ENCODE results near the gene RBMS2. TPM values are rescaled to one million over a fixed set of nuclear protein-coding genes. Genes with fewer than 3 reads are reported as not detected.
"Not testable (repeated sequence)": the region's sequence is repeated elsewhere in the genome, so short reads cannot be mapped to it uniquely, and the experiment has no call there.

RBMS2 gene
- total RNA-seq, 1 donor from 2014 or later, result 18.1 TPM

DNA sequence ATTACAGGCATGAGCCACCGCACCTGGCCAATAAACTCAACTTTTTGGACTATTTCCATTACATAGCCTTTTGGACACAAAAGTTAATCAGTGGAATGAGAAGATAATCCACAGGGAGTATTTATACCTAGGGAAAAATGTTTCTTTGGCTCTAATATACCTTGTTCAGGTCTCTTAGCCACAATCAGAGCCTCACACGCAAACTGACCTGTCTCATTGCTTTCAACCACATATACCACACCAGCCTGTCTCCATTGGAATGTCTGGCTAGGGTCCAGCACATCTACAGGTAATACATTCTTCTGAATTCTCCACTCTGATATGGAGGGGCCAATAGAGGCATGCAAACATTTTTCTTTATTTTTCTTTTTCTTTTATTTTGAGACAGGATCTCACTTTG lies 3.8 kb upstream of the RBMS2 start:
- no peak for DNase-seq

DNA sequence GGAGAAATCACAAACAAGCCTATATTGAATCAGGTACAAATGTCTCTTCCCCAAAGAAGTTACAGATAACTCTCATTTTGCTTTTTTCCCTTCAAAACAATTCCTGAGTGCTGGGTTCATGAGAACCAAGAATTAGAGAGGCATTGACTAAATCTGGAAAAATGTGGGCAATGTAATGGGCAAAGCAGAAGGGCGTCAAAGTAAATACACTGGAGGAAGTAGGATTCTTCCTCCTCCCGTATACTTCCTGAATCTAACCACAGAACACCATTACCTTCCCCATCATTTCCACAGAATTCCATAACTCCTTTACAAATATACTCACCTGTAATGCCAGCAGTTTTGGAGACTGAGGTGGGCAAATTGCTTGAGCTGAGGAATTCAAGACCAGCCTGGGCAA lies 3.0 kb upstream of the RBMS2 start:
- DNase-seq, result no peak

GRCh38 chr12:56520048-56520447 lies 1.6 kb upstream of the RBMS2 start:
- DNase-seq, result peak; percentile 5

DNA sequence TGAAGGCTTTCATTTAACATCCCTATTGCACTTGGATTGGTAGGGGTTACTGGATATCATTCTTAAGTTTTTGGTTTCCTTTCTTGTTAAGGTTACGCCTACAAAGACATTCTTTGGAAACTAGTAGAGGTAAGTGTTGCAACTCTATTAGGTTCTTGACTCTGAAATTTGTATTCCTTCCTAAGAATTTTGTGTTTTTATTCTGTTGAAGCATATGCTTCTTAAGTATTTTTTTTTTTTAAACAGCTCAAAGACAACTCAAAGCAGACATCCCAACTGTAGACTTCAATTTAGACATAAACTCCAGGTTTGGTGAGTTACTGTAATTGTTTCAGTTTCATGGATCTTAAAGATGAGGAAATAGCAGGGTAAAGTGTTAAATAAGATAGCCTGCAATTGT lies 1.1 kb upstream of the RBMS2 start:
- DNase-seq, result peak; percentile 3

DNA sequence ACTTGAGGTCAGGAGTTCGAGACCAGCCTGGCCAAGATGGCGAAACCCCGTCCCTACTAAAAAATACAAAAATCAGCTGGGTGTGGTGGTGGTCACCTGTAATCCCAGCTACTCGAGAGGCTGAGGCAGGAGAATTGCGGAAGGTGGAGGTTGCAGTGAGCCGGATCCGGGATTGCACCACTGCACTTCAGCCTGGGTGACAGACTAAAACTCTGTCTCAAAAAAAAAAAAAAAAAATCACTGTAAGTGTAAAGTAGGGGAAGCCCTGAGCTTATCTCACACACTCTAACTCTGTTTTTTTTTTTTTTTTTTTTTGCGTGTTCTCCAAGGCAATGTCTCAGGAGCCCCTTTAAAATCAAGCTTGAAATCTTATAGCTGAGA lies 421 bp upstream of the RBMS2 start:
- no peak for DNase-seq

- DNase-seq, result peak; percentile 51
Observed at GRCh38 chr12:56522411-56523193, 982 bp downstream of the RBMS2 start.

DNA sequence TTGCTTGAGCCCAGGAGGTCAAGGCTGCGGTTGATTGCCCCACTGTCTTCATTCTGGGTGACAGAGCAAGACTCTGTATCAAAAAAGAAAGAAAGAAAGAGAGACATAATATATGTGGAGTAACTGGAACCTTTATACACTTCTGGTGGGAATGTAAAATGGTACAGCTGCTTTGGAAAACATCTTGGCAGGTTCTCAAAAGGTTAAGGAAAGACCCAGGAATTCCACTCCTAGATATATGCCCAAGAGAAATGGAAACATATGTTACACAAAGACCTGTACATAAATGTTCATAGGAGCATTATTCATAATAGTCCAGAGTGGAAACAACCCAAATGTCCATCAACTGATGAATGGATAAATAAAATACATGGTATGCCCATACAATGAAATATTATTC lies 7.2 kb downstream of the RBMS2 start:
- DNase-seq, result peak; percentile 8

GRCh38 chr12:56529656-56530055 lies 8.0 kb downstream of the RBMS2 start:
- DNase-seq, result no peak

- DNase-seq, result no peak
Observed at GRCh38 chr12:56530390-56531055, 8.9 kb downstream of the RBMS2 start.

GRCh38 chr12:56537546-56537945 lies 15.9 kb downstream of the RBMS2 start:
- peak; percentile 5 for DNase-seq

DNA sequence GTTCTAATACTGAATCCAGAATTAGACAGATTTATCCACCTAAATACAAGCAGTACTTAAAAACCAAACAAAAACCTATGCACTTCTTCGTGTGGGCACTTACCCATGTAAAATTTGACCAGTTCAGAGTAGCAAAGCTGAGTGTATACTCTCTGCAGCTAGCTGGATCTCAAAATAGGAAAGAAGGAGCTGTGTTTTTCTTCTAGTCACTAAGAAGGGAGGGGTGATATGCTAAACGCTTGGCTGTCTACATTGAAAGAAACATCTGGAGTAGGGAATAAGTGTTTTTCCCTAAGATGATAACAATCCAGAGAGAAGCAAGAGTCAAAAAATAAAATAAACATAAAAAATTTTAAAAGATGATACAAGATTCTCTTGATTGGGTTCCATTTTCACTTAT lies 20.0 kb downstream of the RBMS2 start:
- DNase-seq, result peak; percentile 5

DNA sequence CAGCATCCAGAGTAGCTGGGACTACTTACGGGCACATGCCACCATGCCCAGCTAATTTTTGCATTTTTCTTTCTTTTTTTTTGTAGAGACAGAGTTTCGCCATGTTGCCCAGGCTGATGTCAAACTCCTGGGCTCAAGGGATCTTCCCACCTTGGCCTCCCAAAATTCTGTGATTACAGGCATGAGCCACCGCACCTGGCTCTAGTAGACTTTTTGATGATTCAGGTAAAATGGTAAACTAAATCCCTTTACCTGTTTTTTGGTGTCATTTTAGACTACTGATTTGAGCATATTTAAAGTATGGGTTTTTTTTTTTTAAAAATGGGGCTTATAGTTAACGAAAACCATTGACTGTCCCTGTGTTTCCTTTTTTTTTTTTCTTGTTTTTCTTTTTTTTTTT lies 20.5 kb downstream of the RBMS2 start:
- DNase-seq, result no peak

DNA sequence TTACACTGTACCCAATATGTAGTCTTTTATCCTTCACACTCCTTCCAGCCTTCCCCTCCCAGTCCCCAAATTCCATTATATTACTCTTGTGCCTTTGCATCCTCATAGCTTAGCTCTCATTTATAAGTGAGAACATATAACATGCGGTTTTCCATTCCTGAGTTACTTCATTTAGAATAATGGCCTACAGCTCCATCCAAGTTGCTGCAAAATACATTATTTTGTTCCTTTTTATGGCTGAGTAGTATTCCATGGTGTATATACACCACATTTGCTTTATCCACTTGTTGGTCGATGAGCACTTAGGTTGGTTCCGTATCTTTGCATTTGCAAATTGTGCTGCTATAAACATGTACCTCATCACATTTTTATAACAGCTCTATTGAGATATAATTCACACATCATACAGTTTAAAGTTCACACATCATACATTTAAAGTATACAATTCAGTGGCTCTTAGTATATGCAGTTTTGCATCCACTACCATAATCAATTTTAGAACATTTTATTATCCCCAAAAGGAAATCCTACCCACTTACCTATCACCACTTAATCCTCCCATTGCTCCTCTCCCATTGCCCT lies 23.5 kb downstream of the RBMS2 start:
- no peak for DNase-seq

- DNase-seq, result no peak
Observed at GRCh38 chr12:56546680-56547079, 25.1 kb downstream of the RBMS2 start.

GRCh38 chr12:56551070-56551469 lies 29.4 kb downstream of the RBMS2 start:
- DNase-seq, result no peak

- DNase-seq, result peak; percentile 99
Observed at GRCh38 chr12:56565510-56566101, 44.0 kb downstream of the RBMS2 start.

GRCh38 chr12:56568146-56568545 lies 46.5 kb downstream of the RBMS2 start:
- no peak for DNase-seq

DNA sequence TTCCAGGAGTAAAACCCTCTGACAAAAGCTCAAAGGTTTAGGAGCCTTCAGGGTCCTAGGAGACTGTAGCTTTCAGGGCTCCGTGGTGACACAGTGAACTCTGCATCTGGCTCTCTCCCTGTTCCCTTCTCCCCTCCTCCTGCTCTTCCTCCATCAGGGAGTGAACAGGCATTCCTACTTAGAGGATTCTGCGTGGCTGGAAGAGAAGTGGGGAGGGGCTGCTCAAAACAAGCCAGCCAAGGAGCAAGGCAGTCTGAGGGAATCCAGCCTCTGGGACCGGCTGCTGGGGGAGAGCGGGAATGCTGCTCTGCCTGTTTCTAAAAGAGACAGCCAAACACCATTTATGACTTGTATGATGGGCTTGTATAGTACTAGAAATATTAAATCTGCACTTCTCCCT lies 49.5 kb downstream of the RBMS2 start:
- DNase-seq, result peak; percentile 85

DNA sequence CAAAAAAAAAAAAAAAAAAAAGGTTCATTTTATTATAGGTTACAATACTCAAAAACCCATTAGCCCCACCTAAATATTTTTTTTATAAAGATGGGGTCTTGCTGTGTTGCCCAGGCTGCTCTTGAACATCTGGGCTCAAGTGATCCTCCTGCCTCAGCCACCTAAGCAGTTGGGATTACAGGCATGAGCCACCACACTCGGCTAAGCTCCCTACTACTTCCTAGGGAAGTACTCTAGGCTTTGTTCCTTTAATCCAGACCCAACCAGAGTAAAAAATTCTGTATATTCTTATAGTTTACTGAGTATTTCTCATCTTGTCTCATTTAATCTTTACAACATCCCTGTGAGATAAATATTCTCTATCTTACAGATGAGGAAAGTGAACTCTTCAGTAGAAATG lies 50.7 kb downstream of the RBMS2 start:
- DNase-seq, result no peak

DNA sequence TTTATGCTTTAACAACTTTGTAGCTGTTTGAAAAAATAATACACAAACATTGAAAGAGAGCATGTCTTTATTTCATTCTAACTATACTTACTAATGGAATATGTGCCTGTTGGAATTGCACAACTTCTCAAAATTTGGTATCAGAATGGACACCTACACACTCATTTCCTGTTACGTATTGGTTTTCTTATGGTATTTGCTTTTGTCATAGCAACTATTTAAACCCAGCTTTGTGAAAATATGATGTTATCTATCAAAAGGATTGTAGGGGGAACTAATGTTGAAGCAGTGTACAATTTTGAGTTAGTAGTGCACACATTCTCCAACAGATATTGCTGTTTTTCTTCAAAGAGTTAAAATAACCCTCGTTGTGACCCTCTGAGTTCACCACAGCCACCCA lies 52.6 kb downstream of the RBMS2 start:
- no peak for DNase-seq

GRCh38 chr12:56577248-56577647 lies 55.6 kb downstream of the RBMS2 start:
- DNase-seq, result not testable (repeated sequence)

- DNase-seq, result no peak
Observed at GRCh38 chr12:56578983-56579546, 57.4 kb downstream of the RBMS2 start.
